ENCODE data around the gene PPIP5K1. TPM values are rescaled to one million over a fixed set of nuclear protein-coding genes. Genes with fewer than 3 reads are reported as not detected.
A peak's percentile ranks its signal among the peaks of the same experiment; 100 is the strongest.

PPIP5K1 gene
- total and polyA plus RNA-seq, 9 of the 15 experiments (the other 6 are each of a cell fraction or from before 2014, with no cell fraction given): 2.5 to 74.6 (median 35.1) TPM

- no peak for TF ChIP-seq ZNF407 (IDR thresholded peaks at IDR 0.05; ENCODE audit: low read depth)
- no peak for TF ChIP-seq SREBF2 (CRISPR knock-in tag; IDR thresholded peaks at IDR 0.05)
- no peak for TF ChIP-seq GABPA (tag; conservative IDR thresholded peaks at IDR 0.05; ENCODE audit: low read depth)
- TF ChIP-seq ATF7 (IDR thresholded peaks at IDR 0.05): no peak
- no peak for TF ChIP-seq ELF4 (CRISPR knock-in tag; IDR thresholded peaks at IDR 0.05)
- no peak for TF ChIP-seq NFE2 (IDR thresholded peaks at IDR 0.05; ENCODE audit: low read depth)
- TF ChIP-seq, protein P1, sequence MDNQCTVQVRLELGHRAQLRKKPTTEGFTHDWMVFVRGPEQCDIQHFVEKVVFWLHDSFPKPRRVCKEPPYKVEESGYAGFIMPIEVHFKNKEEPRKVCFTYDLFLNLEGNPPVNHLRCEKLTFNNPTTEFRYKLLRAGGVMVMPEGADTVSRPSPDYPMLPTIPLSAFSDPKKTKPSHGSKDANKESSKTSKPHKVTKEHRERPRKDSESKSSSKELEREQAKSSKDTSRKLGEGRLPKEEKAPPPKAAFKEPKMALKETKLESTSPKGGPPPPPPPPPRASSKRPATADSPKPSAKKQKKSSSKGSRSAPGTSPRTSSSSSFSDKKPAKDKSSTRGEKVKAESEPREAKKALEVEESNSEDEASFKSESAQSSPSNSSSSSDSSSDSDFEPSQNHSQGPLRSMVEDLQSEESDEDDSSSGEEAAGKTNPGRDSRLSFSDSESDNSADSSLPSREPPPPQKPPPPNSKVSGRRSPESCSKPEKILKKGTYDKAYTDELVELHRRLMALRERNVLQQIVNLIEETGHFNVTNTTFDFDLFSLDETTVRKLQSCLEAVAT (IDR thresholded peaks at IDR 0.05): peak; percentile 52 to 75; a peak in 3 of 4 replicates
- no peak for TF ChIP-seq ZNF282 (CRISPR knock-in tag; IDR thresholded peaks at IDR 0.05)
- no peak for TF ChIP-seq RNF2 (IDR thresholded peaks at IDR 0.05)
- TF ChIP-seq ATF1 (CRISPR knock-in tag; IDR thresholded peaks at IDR 0.05): no peak
- no peak for TF ChIP-seq ATF1 (tag; IDR thresholded peaks at IDR 0.05)
- no peak for TF ChIP-seq ATF2 (CRISPR knock-in tag; IDR thresholded peaks at IDR 0.05)
- TF ChIP-seq HDAC2 (IDR thresholded peaks at IDR 0.05): peak; percentile 15; the same call in 1 of the 2 replicates
- TF ChIP-seq SFPQ (IDR thresholded peaks at IDR 0.05; ENCODE audit: low read depth, low read length): no peak
- no peak for TF ChIP-seq COPS2 (conservative IDR thresholded peaks at IDR 0.05)
- TF ChIP-seq NBN (IDR thresholded peaks at IDR 0.05; ENCODE audit: low read depth): peak; percentile 27
- no peak for TF ChIP-seq RBM34 (IDR thresholded peaks at IDR 0.05; ENCODE audit: borderline replicate concordance, insufficient read depth, low read length)
Measured at GRCh38 chr15:43509660-43510199, 80.3 kb downstream of the PPIP5K1 start (continued).

Measured in K562 (cell line).